HL-60/S4 treated with retinoic acid at 250 ng/mL for 4 days and 3 days (cell line): Measurements from ENCODE around the gene CWH43.

Experiments
- in situ Hi-C: fragments of 300-500 bp; cut with MboI; formaldehyde crosslinking; loops from 2 replicates; pipeline ENCODE4 v1.7.0; 2022; ENCODE audit warnings: low sequenced_read_pairs

Gene CWH43

GRCh38 chr4:48985976-48986653, at the start of gene CWH43:
Gene CWH43 (plus strand): TSS chr4:48986275. CDS start chr4:48986430, 155 bp downstream.
- in situ Hi-C loops: no loop called here

GRCh38 chr4:48937033-48937432, 49.0 kb upstream of the CWH43 start:
- in situ Hi-C loops: no loop called here

- in situ Hi-C loops: no loop called here
These were observed 47.2 kb upstream of the CWH43 start for GRCh38 chr4:48938831-48939230.

- in situ Hi-C loops: no loop called here
These were observed 46.3 kb upstream of the CWH43 start for GRCh38 chr4:48939785-48940184.

GRCh38 chr4:48943387-48943786, 42.7 kb upstream of the CWH43 start:
- in situ Hi-C loops: no loop called here

- in situ Hi-C loops: no loop called here
These were observed 41.8 kb upstream of the CWH43 start for GRCh38 chr4:48944252-48944651.

GRCh38 chr4:48944756-48945241, 41.3 kb upstream of the CWH43 start:
- in situ Hi-C loops: no loop called here

- in situ Hi-C loops: no loop called here
These were observed 40.1 kb upstream of the CWH43 start for GRCh38 chr4:48945981-48946380.

- in situ Hi-C loops: no loop called here
These were observed 38.3 kb upstream of the CWH43 start for GRCh38 chr4:48947731-48948130.

- in situ Hi-C loops: no loop called here
These were observed 37.0 kb upstream of the CWH43 start for GRCh38 chr4:48949086-48949485.

GRCh38 chr4:48949518-48950219, 36.4 kb upstream of the CWH43 start:
- in situ Hi-C loops: loop anchor here (25.0 kb wide), 2 partner anchors 387 to 812 kb away; partner anchors contain the start of gene TXK

GRCh38 chr4:48954314-48954713, 31.8 kb upstream of the CWH43 start:
- in situ Hi-C loops: loop anchor here (25.0 kb wide), 2 partner anchors 392 to 817 kb away; partner anchors contain the start of gene TXK

GRCh38 chr4:48957366-48957765, 28.7 kb upstream of the CWH43 start:
- in situ Hi-C loops: loop anchor here (25.0 kb wide), 2 partner anchors 395 to 820 kb away; partner anchors contain the start of gene TXK

- in situ Hi-C loops: loop anchor here (25.0 kb wide), 2 partner anchors 396 to 821 kb away; partner anchors contain the start of gene TXK
These were observed 27.5 kb upstream of the CWH43 start for GRCh38 chr4:48958582-48958981.

- in situ Hi-C loops: loop anchor here (25.0 kb wide), 2 partner anchors 399 to 824 kb away; partner anchors contain the start of gene TXK
These were observed 25.0 kb upstream of the CWH43 start for GRCh38 chr4:48960988-48961635.

GRCh38 chr4:48962636-48963035, 23.4 kb upstream of the CWH43 start:
- in situ Hi-C loops: loop anchor here (25.0 kb wide), 2 partner anchors 400 to 825 kb away; partner anchors contain the start of gene TXK

- in situ Hi-C loops: loop anchor here (25.0 kb wide), 2 partner anchors 401 to 826 kb away; partner anchors contain the start of gene TXK
These were observed 22.9 kb upstream of the CWH43 start for GRCh38 chr4:48963042-48963679.

- in situ Hi-C loops: loop anchor here (25.0 kb wide), 2 partner anchors 405 to 830 kb away; partner anchors contain the start of gene TXK
These were observed 19.0 kb upstream of the CWH43 start for GRCh38 chr4:48967101-48967500.

GRCh38 chr4:48967631-48968030, 18.4 kb upstream of the CWH43 start:
- in situ Hi-C loops: loop anchor here (25.0 kb wide), 2 partner anchors 405 to 830 kb away; partner anchors contain the start of gene TXK

GRCh38 chr4:48968814-48969213, 17.3 kb upstream of the CWH43 start:
- in situ Hi-C loops: loop anchor here (25.0 kb wide), 2 partner anchors 407 to 832 kb away; partner anchors contain the start of gene TXK
